Type B pancreatic cell (in vitro differentiated cells): ENCODE results near the gene DAAM2. TPM values are rescaled to one million over a fixed set of nuclear protein-coding genes. Genes with fewer than 3 reads are reported as not detected.

Experiments
- DNase-seq: peaks from one replicate; pipeline ENCODE4 v3.0.0; 2021; ENCODE audit warnings: mixed read lengths; ENCODE audit not compliant: unreplicated experiment; ENCODE audit errors: extremely low spot score
- H3K27ac Mint-ChIP-seq: 2 replicates; pipeline ENCODE4 v1.8.0; 2021; ENCODE audit warnings: mild to moderate bottlenecking, mixed read lengths
- H3K27me3 Mint-ChIP-seq: 2 replicates; pipeline ENCODE4 v1.8.0; 2021; ENCODE audit warnings: mixed read lengths
- H3K36me3 Mint-ChIP-seq: 2 replicates; pipeline ENCODE4 v1.8.0; 2021; ENCODE audit warnings: mixed read lengths
- H3K4me1 Mint-ChIP-seq: one replicate; pipeline ENCODE4 v1.8.0; 2021; ENCODE audit warnings: mixed read lengths; ENCODE audit not compliant: unreplicated experiment
- H3K4me3 Mint-ChIP-seq: 2 replicates; pipeline ENCODE4 v1.8.0; 2021; ENCODE audit warnings: mild to moderate bottlenecking, mixed read lengths
- H3K9me3 Mint-ChIP-seq: 2 replicates; pipeline ENCODE4 v1.8.0; 2021; ENCODE audit warnings: mixed read lengths
- total RNA-seq: library from RNA; stranded (reverse); gene quantifications from 2 replicates; pipeline ENCODE4 v1.2.1, GENCODE V29; 2021; ENCODE audit warnings: low replicate concordance
- TF ChIP-seq, protein P1 (sequence below): fragments of 200-600 bp; sonication (generic); conservative IDR thresholded peaks from 2 replicates; pipeline ENCODE4 v1.5.0; 2021; ENCODE audit warnings: antibody characterized with exemption, mild to moderate bottlenecking

The DAAM2 gene
- total RNA-seq, 1 donor from 2014 or later: 22.6 TPM

DNA sequence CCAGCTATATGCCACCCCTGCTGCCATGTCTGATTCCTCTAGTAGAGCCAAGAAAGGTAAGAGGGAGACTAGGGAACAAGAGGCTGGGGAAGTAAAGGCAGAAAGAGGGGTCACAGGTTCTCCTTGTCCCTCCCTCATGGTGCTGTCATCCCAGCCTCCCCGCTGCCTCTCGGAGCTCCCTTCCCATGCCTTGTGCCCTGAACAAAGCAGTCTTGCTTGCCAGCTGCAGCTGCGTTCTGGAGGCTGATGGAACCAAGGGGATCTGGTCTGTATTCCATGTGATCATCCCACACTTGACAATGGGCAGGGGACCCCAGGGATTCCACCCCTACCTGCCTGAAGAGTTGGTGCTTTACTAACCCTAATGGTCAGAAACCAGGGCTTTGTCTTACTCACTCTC is 61.4 kb downstream of the DAAM2 start:
- no peaks in the 10 kb centered on the region for H3K9me3 Mint-ChIP-seq
- H3K4me3 Mint-ChIP-seq: no peak overlapping the region
- no peak overlapping the region for H3K27ac Mint-ChIP-seq
- no peak for DNase-seq
- H3K36me3 Mint-ChIP-seq: no peaks in the 10 kb centered on the region
- H3K4me1 Mint-ChIP-seq: peaks cover 4% of the 10 kb centered on the region
- TF ChIP-seq, protein P1, sequence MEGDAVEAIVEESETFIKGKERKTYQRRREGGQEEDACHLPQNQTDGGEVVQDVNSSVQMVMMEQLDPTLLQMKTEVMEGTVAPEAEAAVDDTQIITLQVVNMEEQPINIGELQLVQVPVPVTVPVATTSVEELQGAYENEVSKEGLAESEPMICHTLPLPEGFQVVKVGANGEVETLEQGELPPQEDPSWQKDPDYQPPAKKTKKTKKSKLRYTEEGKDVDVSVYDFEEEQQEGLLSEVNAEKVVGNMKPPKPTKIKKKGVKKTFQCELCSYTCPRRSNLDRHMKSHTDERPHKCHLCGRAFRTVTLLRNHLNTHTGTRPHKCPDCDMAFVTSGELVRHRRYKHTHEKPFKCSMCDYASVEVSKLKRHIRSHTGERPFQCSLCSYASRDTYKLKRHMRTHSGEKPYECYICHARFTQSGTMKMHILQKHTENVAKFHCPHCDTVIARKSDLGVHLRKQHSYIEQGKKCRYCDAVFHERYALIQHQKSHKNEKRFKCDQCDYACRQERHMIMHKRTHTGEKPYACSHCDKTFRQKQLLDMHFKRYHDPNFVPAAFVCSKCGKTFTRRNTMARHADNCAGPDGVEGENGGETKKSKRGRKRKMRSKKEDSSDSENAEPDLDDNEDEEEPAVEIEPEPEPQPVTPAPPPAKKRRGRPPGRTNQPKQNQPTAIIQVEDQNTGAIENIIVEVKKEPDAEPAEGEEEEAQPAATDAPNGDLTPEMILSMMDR: no peak
- no peaks in the 10 kb centered on the region for H3K27me3 Mint-ChIP-seq

DNA sequence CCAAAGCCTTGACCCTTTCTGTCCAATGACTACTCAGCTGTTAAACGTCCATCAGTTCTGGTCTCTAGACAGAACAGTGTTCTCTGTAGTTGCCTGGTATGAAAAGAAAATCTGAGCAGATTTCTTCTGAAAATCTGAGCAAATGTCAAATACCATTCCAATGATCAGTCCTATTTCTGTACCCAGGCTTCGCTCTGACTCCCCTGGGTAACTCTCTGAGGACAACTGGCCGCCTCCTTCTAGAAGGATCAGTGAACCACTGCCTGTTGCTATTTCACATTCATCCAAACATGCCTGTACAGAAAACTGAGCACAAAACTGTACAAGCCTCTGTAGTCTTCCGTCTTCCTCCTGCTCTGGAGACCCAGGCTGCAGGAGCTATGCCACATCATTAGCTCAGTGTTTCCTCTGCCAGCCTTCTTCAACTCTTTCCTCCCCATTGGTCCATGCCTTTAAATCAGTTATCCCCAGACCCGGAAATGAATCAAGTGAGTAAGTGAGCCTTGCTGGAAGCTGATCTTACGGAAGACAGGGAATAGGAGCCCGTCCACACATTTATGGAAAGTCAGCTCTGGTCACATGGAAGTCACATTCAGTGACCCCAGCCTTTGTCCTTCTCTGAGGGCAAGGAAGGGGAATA is 63.3 kb downstream of the DAAM2 start:
- Mint-ChIP-seq H3K4me1 (no peaks in the 10 kb centered on the region), H3K4me3 (no peak overlapping the region), H3K9me3 (no peaks in the 10 kb centered on the region), H3K27me3 (no peaks in the 10 kb centered on the region), H3K27ac (no peak overlapping the region), H3K36me3 (no peaks in the 10 kb centered on the region)
- no peak for DNase-seq
- TF ChIP-seq, protein P1: no peak

DNA sequence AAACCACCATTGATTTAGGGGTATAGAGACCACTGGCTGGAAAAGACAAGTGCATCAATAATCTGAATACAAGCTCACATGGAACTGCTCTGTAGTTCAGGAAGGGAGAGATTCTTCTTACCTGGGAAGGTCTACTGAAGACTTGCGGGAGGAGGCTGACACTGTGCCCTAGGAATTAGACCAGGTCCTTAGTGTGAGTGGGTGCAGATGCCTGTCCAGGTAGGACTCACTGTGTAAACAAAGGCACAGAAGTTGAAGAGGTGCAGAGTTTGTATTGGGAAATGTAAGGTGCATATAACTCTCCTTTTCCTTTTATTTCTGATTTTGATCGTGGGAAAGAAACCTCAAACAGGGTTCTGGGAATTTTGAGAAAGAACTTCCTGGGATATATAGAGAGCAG is 66.8 kb downstream of the DAAM2 start:
- Mint-ChIP-seq H3K4me3 (no peak overlapping the region), H3K36me3 (peaks cover 3% of the 10 kb centered on the region), H3K4me1 (peaks cover 8% of the 10 kb centered on the region), H3K27me3 (no peaks in the 10 kb centered on the region), H3K27ac (no peak overlapping the region), H3K9me3 (no peaks in the 10 kb centered on the region)
- TF ChIP-seq, protein P1: no peak
- DNase-seq: no peak

DNA sequence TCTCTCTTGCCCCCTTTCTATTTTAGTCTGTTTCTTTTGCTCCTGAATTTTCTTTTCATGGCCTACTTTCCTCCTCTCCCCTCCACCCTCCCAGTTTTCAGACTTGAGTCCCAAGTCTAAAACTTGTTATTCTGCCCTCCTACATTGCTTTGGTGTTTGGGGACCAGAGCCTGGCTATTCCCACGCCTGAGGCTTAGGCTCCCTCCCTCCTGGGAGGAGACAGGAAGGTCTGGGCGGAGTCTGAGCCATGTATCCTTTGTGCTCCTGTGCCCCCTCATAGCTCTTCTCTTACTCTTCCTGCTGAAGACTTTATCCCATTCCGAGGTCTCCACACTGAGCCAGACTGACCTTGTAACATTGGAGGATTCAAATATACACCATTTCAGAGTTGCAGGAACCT is 69.5 kb downstream of the DAAM2 start:
- Mint-ChIP-seq H3K9me3 (no peaks in the 10 kb centered on the region), H3K36me3 (peaks cover 3% of the 10 kb centered on the region), H3K27me3 (no peaks in the 10 kb centered on the region), H3K27ac (no peak overlapping the region), H3K4me3 (no peak overlapping the region), H3K4me1 (peaks cover 8% of the 10 kb centered on the region)
- TF ChIP-seq, protein P1: no peak
- DNase-seq: no peak

DNA sequence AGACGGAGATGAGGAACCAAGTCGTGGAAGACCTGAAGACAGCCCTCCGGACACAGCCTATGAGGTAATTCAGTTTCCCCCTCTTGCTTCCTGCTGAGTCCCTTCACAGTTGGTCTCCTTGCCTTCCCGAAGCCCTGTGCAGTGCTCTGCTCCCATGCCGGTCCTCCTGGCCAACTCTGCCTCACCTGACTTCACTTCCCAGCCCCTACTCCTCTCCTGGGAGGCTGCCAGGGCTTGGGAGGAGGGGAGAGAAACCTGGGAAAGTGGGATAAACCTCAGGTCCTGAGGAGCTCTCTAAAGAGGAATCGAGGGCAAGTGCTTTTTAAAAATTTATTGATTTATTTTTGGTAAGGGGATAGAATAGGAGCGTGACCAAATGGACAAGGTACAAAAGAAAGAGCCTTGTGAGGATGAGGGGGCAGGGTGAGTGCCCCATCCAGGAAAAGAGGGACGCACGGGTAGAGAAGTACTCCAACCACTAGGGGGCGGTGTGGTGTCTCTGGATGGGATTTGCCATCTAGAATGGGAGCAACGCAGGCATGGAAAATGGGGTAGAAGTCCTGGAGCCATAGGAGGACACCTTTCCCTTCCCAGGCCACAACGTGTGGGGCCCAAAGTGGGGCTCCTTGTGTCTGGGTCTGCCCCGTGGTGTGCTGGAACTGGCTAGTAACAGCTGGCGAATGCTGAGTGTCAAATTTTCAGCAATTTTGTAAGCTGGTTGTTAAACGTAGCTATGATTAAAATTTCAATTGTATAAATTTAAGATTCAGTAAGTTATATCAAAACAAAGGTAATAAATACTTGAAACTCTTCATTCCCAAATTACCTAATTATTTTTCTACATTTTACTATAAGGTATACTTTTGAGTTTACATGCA is 73.1 kb downstream of the DAAM2 start:
- peaks cover 9% of the 10 kb centered on the region for H3K36me3 Mint-ChIP-seq
- H3K27ac Mint-ChIP-seq: no peak overlapping the region

More for the DNA sequence above, 73.1 kb downstream of the DAAM2 start:
- Mint-ChIP-seq H3K4me1 (peaks cover 8% of the 10 kb centered on the region), H3K9me3 (no peaks in the 10 kb centered on the region), H3K4me3 (no peak overlapping the region), H3K27me3 (no peaks in the 10 kb centered on the region)
- TF ChIP-seq, protein P1: peak; percentile 84
- DNase-seq: no peak
